SK-N-SH treated with all-trans-retinoic acid at 6 μM for 48 hours (cell line): ENCODE measurements around the gene TIGD6.

Experiments used
- ATAC-seq: fragments of 200-7000 bp; cut with Tn5 transposase; 3 replicates; pipeline ENCODE4 v1.9.1; 2020; ENCODE audit warnings: mild to moderate bottlenecking, moderate library complexity
- ARNTL ChIP-seq: fragments of 450-650 bp; formaldehyde crosslinking; IDR thresholded peaks from 2 replicates; pipeline ENCODE4 v1.5.0; 2020; ENCODE audit warnings: low read depth, mild to moderate bottlenecking, moderate library complexity, borderline replicate concordance
- BACH2 ChIP-seq: fragments of 250-450 bp; sonication (Bioruptor Pico); IDR thresholded peaks from 2 replicates; pipeline ENCODE4 v1.9.0; 2021; ENCODE audit warnings: mild to moderate bottlenecking, borderline replicate concordance
- CREB5 ChIP-seq: fragments of 250-450 bp; sonication (Bioruptor Pico); IDR thresholded peaks from 2 replicates; pipeline ENCODE4 v1.5.1; 2020; ENCODE audit warnings: low read depth, mild to moderate bottlenecking, moderate library complexity
- CSRNP3 ChIP-seq: fragments of 250-450 bp; sonication (Bioruptor Pico); IDR thresholded peaks from 2 replicates; pipeline ENCODE4 v1.5.1; 2021; ENCODE audit warnings: mild to moderate bottlenecking, moderate library complexity
- ESRRG ChIP-seq: fragments of 250-450 bp; sonication (Bioruptor Pico); IDR thresholded peaks from 2 replicates; pipeline ENCODE4 v1.6.1; 2021; ENCODE audit warnings: mild to moderate bottlenecking
- GLIS3 ChIP-seq: fragments of 250-450 bp; sonication (Bioruptor Pico); IDR thresholded peaks from 2 replicates; pipeline ENCODE4 v1.5.0; 2020; ENCODE audit warnings: mild to moderate bottlenecking, moderate library complexity
- ISL1 ChIP-seq: fragments of 250-450 bp; sonication (Bioruptor Pico); IDR thresholded peaks from 2 replicates; pipeline ENCODE4 v2.1.2; 2022; ENCODE audit warnings: mild to moderate bottlenecking, moderate library complexity
- OSR1 ChIP-seq: fragments of 250-450 bp; sonication (Bioruptor Pico); IDR thresholded peaks from 2 replicates; pipeline ENCODE4 v1.8.0; 2022; ENCODE audit warnings: moderate library complexity, mild to moderate bottlenecking, inconsistent platforms
- PATZ1 ChIP-seq: fragments of 250-450 bp; sonication (Bioruptor Pico); IDR thresholded peaks from 2 replicates; pipeline ENCODE4 v1.8.0; 2020; ENCODE audit warnings: mild to moderate bottlenecking, moderate library complexity, borderline replicate concordance
- RARB ChIP-seq: fragments of 250-450 bp; sonication (Bioruptor Pico); IDR thresholded peaks from 2 replicates; pipeline ENCODE4 v1.8.0; 2021; ENCODE audit warnings: mild to moderate bottlenecking, moderate library complexity
- SNAI2 ChIP-seq: fragments of 250-450 bp; sonication (Bioruptor Pico); IDR thresholded peaks from 2 replicates; pipeline ENCODE4 v1.5.0; 2020; ENCODE audit warnings: mild to moderate bottlenecking, moderate library complexity
- TCF4 ChIP-seq: fragments of 250-450 bp; sonication (Bioruptor Pico); IDR thresholded peaks from 2 replicates; pipeline ENCODE4 v1.8.0; 2021; ENCODE audit warnings: mild to moderate bottlenecking, moderate library complexity, borderline replicate concordance
- TOX ChIP-seq: fragments of 250-450 bp; sonication (Bioruptor Pico); IDR thresholded peaks from 2 replicates; pipeline ENCODE4 v1.8.0; 2021; ENCODE audit warnings: mild to moderate bottlenecking, moderate library complexity, borderline replicate concordance
- ZC3H10 ChIP-seq: fragments of 250-450 bp; sonication (Bioruptor Pico); IDR thresholded peaks from 2 replicates; pipeline ENCODE4 v1.5.1; 2021; ENCODE audit warnings: mild to moderate bottlenecking, moderate library complexity
- ZFP3 ChIP-seq: fragments of 250-450 bp; sonication (Bioruptor Pico); IDR thresholded peaks from 2 replicates; pipeline ENCODE4 v1.5.0; 2020; ENCODE audit warnings: mild to moderate bottlenecking, moderate library complexity
- ZFP30 ChIP-seq: fragments of 450-650 bp; formaldehyde crosslinking; IDR thresholded peaks from 2 replicates; pipeline ENCODE4 v1.5.0; 2022; ENCODE audit warnings: mild to moderate bottlenecking, moderate library complexity
- ZNF565 ChIP-seq: fragments of 450-650 bp; formaldehyde crosslinking; conservative IDR thresholded peaks from 2 replicates; pipeline ENCODE4 v1.5.0; 2020; ENCODE audit warnings: low read depth, mild to moderate bottlenecking, moderate library complexity
- ZNF70 ChIP-seq: fragments of 450-650 bp; formaldehyde crosslinking; IDR thresholded peaks from 2 replicates; pipeline ENCODE4 v1.5.0; 2020; ENCODE audit warnings: mild to moderate bottlenecking, moderate library complexity
- ZNF8 ChIP-seq: fragments of 450-650 bp; formaldehyde crosslinking; IDR thresholded peaks from 2 replicates; pipeline ENCODE4 v1.5.0; 2020; ENCODE audit warnings: mild to moderate bottlenecking, moderate library complexity
- TF ChIP-seq, protein P1 (sequence below): fragments of 250-450 bp; sonication (Bioruptor Pico); IDR thresholded peaks from 2 replicates; pipeline ENCODE4 v1.5.0; 2020; ENCODE audit warnings: mild to moderate bottlenecking, moderate library complexity

The TIGD6 gene

GRCh38 chr5:150021491-150022157 is 21.2 kb upstream of the TIGD6 start (continued):
- TF ChIP-seq, protein P1, sequence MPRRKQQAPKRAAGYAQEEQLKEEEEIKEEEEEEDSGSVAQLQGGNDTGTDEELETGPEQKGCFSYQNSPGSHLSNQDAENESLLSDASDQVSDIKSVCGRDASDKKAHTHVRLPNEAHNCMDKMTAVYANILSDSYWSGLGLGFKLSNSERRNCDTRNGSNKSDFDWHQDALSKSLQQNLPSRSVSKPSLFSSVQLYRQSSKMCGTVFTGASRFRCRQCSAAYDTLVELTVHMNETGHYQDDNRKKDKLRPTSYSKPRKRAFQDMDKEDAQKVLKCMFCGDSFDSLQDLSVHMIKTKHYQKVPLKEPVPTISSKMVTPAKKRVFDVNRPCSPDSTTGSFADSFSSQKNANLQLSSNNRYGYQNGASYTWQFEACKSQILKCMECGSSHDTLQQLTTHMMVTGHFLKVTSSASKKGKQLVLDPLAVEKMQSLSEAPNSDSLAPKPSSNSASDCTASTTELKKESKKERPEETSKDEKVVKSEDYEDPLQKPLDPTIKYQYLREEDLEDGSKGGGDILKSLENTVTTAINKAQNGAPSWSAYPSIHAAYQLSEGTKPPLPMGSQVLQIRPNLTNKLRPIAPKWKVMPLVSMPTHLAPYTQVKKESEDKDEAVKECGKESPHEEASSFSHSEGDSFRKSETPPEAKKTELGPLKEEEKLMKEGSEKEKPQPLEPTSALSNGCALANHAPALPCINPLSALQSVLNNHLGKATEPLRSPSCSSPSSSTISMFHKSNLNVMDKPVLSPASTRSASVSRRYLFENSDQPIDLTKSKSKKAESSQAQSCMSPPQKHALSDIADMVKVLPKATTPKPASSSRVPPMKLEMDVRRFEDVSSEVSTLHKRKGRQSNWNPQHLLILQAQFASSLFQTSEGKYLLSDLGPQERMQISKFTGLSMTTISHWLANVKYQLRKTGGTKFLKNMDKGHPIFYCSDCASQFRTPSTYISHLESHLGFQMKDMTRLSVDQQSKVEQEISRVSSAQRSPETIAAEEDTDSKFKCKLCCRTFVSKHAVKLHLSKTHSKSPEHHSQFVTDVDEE (CRISPR knock-in tag), result no peak
- TF ChIP-seq ESRRG (no peak), ZNF565 (CRISPR knock-in tag) (no peak)

GRCh38 chr5:150020249-150020648 is 19.8 kb upstream of the TIGD6 start:
- no peak; the same call in 2 of the 3 replicates for ATAC-seq
- TF ChIP-seq CSRNP3 (no peak), ZC3H10 (CRISPR knock-in tag) (no peak), RARB (CRISPR knock-in tag) (no peak), ARNTL (CRISPR knock-in tag) (no peak), ZNF8 (no peak), TCF4 (CRISPR knock-in tag) (no peak), ZNF565 (CRISPR knock-in tag) (no peak), PATZ1 (no peak), CREB5 (CRISPR knock-in tag) (no peak), OSR1 (no peak), TOX (CRISPR knock-in tag) (no peak), SNAI2 (CRISPR knock-in tag) (no peak), ZNF70 (no peak)
- TF ChIP-seq, protein P1 (CRISPR knock-in tag), result no peak

DNA sequence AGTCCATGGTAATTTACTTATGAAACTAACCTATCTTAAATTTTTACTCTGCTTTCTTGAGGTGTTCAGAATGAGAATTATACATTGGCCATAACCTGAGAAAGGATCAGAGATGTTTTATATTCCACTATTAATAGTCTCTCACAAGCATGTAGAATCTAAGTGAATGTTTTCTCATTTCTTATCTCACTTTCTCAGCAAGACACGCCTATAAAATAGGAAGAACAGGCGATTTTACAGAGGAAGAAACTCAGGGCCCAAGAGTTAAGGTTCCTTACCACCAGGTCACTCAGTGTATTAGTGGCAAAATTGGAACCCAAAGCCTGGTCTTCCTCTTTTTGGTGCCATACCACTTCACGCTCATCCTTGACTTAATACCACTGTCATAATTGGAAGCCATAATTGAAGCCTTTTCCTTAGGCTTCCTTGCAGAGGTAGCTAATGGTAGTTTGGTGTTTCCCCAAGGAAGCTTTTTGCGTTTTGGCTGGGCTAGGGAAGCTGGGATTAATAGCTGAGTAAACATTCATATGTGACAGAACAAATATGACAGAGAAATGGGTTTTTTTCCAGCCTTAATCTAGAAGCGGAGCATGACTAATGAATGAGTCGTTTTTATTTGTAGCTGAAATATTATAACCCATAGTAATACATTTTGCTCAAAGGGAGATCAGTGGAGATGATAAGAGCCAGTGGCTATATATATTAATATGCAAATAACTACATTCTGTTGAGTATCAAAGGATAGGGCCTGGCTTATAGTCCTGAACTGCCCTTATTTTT is 17.0 kb upstream of the TIGD6 start:
- ATAC-seq, result peak; percentile 53
- TF ChIP-seq ZNF8 (no peak), GLIS3 (no peak), RARB (CRISPR knock-in tag) (no peak), TCF4 (CRISPR knock-in tag) (no peak), BACH2 (CRISPR knock-in tag) (no peak), ISL1 (CRISPR knock-in tag) (no peak), ZFP30 (no peak), CSRNP3 (no peak), ZFP3 (no peak), ESRRG (no peak), ZC3H10 (CRISPR knock-in tag) (no peak), ZNF565 (CRISPR knock-in tag) (no peak)
- TF ChIP-seq, protein P1 (CRISPR knock-in tag), result no peak
